T-cell (primary cell): Measurements from ENCODE around the gene RERE. TPM values are rescaled to one million over a fixed set of nuclear protein-coding genes. Genes with fewer than 3 reads are reported as not detected.
"Not testable (repeated sequence)": the region's sequence is repeated elsewhere in the genome, so short reads cannot be mapped to it uniquely, and the experiment has no call there.

ENCODE experiments used
- ATAC-seq, 4 experiments: fragments of 200-7000 bp in 3 of 4; fragments of 150-1000 bp in 1 of 4; cut with Tn5 transposase; replicated peaks in 1 of 4; 1 replicate in 3 of 4; 2 replicates in 1 of 4; pipeline ENCODE4 v1.10.0; 2021; ENCODE audit warnings: moderate library complexity in 3 of 4, mild to moderate bottlenecking in 2 of 4, moderate number of reproducible peaks in 1 of 4
- CTCF ChIA-PET, 2 donors: fragments of 300-600 bp; sonication (Branson Sonifier 250); formaldehyde crosslinking; loops; one replicate each; lab custom pipeline; 2022; ENCODE audit warnings: antibody characterized with exemption in 2 of 2; lab: Charles Lee
- POLR2A ChIA-PET, 2 donors: fragments of 300-600 bp; sonication (Branson Sonifier 250); formaldehyde crosslinking; loops; one replicate each; lab custom pipeline; 2022; ENCODE audit warnings: antibody characterized with exemption in 2 of 2; lab: Charles Lee
- DNase-seq, 35 experiments: peaks; one replicate each; pipeline versions ENCODE4 v3.0.0 to v3.0.0-alpha.2; 2013 to 2023
- H3K27ac ChIP-seq: one replicate; pipeline ENCODE4 v1.5.1; 2013; ENCODE audit warnings: low read length
- H3K27me3 ChIP-seq, 2 experiments: replicated peaks in 1 of 2; 1 replicate in 1 of 2; 2 replicates in 1 of 2; pipeline versions ENCODE4 v1.6.1 to v1.7.0; 2013; ENCODE audit warnings: low read length in 1 of 2, mixed read lengths in 1 of 2; ENCODE audit not compliant: control insufficient read depth in 2 of 2, insufficient read depth in 2 of 2; ENCODE audit errors: extremely low read depth in 1 of 2
- H3K36me3 ChIP-seq, 2 donors: 1 replicate in 1 of 2; 2 replicates in 1 of 2; pipeline versions ENCODE4 v1.6.1 to v1.7.0; 2013; ENCODE audit warnings: low read length in 1 of 2; ENCODE audit not compliant: control insufficient read depth in 2 of 2, insufficient read depth in 1 of 2; ENCODE audit errors: extremely low read depth in 1 of 2
- H3K4me1 ChIP-seq, 2 experiments: 1 replicate in 1 of 2; 2 replicates in 1 of 2; pipeline versions ENCODE4 v1.6.1 to v1.7.0; 2013; ENCODE audit warnings: low read length in 2 of 2, mixed read lengths in 1 of 2; ENCODE audit not compliant: insufficient read depth in 2 of 2, control insufficient read depth in 1 of 2; ENCODE audit errors: extremely low read depth in 1 of 2
- H3K4me3 ChIP-seq, 2 donors: 1 replicate in 1 of 2; 2 replicates in 1 of 2; pipeline versions ENCODE4 v1.5.1 to v1.7.0; 2013; ENCODE audit warnings: mild to moderate bottlenecking in 2 of 2, low read length in 1 of 2, moderate library complexity in 1 of 2; ENCODE audit not compliant: control insufficient read depth in 1 of 2; ENCODE audit errors: extremely low read depth in 1 of 2
- H3K9me3 ChIP-seq: 2 replicates; pipeline ENCODE4 v1.7.0; 2013
- H3K27ac Mint-ChIP-seq, 2 donors: one replicate each; pipeline ENCODE4 v1.8.0; 2020 to 2021; ENCODE audit warnings: mild to moderate bottlenecking in 2 of 2, mixed read lengths in 2 of 2
- H3K27me3 Mint-ChIP-seq, 2 donors: one replicate each; pipeline ENCODE4 v1.8.0; 2021 to 2022; ENCODE audit warnings: mixed read lengths in 2 of 2
- H3K36me3 Mint-ChIP-seq: one replicate; pipeline ENCODE4 v1.8.0; 2021; ENCODE audit warnings: mixed read lengths
- H3K4me1 Mint-ChIP-seq, 3 donors: one replicate each; pipeline ENCODE4 v1.8.0; 2020 to 2022; ENCODE audit warnings: mixed read lengths in 3 of 3, mild to moderate bottlenecking in 1 of 3
- H3K4me3 Mint-ChIP-seq, 3 donors: one replicate each; pipeline ENCODE4 v1.8.0; 2020 to 2022; ENCODE audit warnings: mild to moderate bottlenecking in 3 of 3, mixed read lengths in 3 of 3, moderate library complexity in 3 of 3
- H3K9me3 Mint-ChIP-seq, 3 donors: one replicate each; pipeline ENCODE4 v1.8.0; 2020 to 2022; ENCODE audit warnings: mixed read lengths in 3 of 3
- WGBS: methylation state at CpG from one replicate; pipeline ENCODE4 v1.1.5; 2013; ENCODE audit warnings: missing lambda C conversion rate; ENCODE audit not compliant: insufficient coverage; 5-methylcytosine and 5-hydroxymethylcytosine counted together
- total RNA-seq, 35 experiments: library from RNA in 6 of 35; stranded (reverse) in 6 of 35; fragments of 120-200 nt in 1 of 35; gene quantifications; one replicate each; pipeline versions ENCODE4 v1.2.1 to v1.2.4 and lab custom pipeline; 2013 to 2026

The RERE gene
- total RNA-seq, 5 donors from 2014 or later (not counting 1 experiment from before 2014, with no cell fraction given) = 85.1 to 116 (median 103) TPM

DNA sequence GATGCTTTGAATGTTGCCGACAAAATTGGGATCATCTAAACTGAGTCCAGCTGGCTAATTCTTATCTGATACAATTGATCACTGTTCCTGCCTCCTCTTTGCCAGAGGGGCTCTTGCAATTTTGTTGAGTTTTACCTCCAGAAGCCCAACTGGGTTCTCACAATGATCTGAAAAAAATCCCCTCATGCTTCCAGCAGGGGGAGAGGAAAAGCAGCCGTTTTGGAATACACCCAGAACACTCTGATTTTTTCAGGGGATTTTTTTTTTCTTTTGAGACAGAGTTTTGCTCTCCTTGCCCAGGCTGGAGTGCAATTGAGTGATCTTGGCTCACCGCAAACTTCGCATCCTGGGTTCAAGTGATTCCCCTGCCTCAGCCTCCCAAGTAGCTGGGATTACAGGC lies 13.9 kb upstream of the RERE start:
- no peaks in the 10 kb centered on the region for H3K27me3 Mint-ChIP-seq
- ChIA-PET CTCF (no interaction called here), POLR2A (interaction anchor here in 1 of 2 donors (0.6 kb wide), 1 partner anchor 371 kb away, joined by 3 read pairs; no protein-coding TSS in a partner anchor)
- Histone ChIP-seq H3K27ac (no peak overlapping the region), H3K27me3 (no peaks in the 10 kb centered on the region), H3K4me1 (peaks cover 3 to 9% of the 10 kb centered on the region in 2 experiments), H3K36me3 (no peaks in the 10 kb centered on the region), H3K9me3 (no peaks in the 10 kb centered on the region), H3K4me3 (no peak overlapping the region)
- H3K4me3 Mint-ChIP-seq = no peak overlapping the region
- DNase-seq = no peak
- peaks cover 9 to 18% (median 15%) of the 10 kb centered on the region in 3 donors for H3K4me1 Mint-ChIP-seq
- ATAC-seq = no peak
- 100% methylated on average over 2 of the region's 4 CpGs for WGBS
- H3K27ac Mint-ChIP-seq = no peak overlapping the region
- H3K36me3 Mint-ChIP-seq = no peaks in the 10 kb centered on the region
- H3K9me3 Mint-ChIP-seq = no peaks in the 10 kb centered on the region

GRCh38 chr1:8830732-8831131 lies 13.3 kb upstream of the RERE start:
- H3K36me3 ChIP-seq, H3K27ac ChIP-seq, H3K9me3 ChIP-seq, CTCF ChIA-PET, H3K27me3 Mint-ChIP-seq, H3K36me3 Mint-ChIP-seq, ATAC-seq, H3K27me3 ChIP-seq, DNase-seq, H3K4me3 ChIP-seq, H3K9me3 Mint-ChIP-seq, H3K27ac Mint-ChIP-seq: not testable (repeated sequence)
- H3K4me1 ChIP-seq = peaks cover 3 to 12% of the 10 kb centered on the region in 2 experiments
- WGBS = 95% methylated on average over 7 of the region's 10 CpGs
- Mint-ChIP-seq H3K4me1 (peaks cover 9 to 18% (median 15%) of the 10 kb centered on the region in 3 donors), H3K4me3 (peak overlapping the region in 1 of 3 donors; percentile 8)
- POLR2A ChIA-PET = interaction anchor here in 1 of 2 donors (0.6 kb wide), 1 partner anchor 370 kb away, joined by 3 read pairs; no protein-coding TSS in a partner anchor

DNA sequence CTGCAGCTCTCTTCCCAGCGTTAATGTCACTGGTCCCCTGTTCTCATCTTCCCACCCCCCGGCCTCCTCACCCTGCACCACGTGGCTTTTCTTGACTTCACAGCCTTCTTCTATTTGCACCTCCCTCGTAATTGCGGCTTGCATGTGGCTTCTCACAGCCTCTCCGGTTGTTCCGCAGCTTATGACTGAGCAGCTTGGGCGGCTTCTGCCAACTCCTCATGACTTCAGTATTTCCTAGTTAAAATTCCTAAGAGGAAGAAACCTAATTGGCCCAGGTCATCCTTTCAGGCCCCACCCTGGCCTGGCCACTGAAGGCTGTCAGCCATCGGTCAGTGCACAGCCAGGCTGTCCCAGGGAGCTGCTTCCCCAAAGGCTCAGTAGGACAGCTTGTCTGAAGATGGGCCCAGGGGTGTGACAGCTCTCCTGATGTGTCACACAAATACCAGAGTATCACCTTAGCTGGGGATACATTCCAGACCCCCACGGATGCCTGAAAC lies 8.6 kb upstream of the RERE start:
- Histone ChIP-seq H3K27me3 (no peaks in the 10 kb centered on the region), H3K4me1 (peaks cover 3 to 12% of the 10 kb centered on the region in 2 experiments), H3K27ac (no peak overlapping the region), H3K9me3 (no peaks in the 10 kb centered on the region), H3K4me3 (no peak overlapping the region), H3K36me3 (no peaks in the 10 kb centered on the region)
- ChIA-PET POLR2A (no interaction called here), CTCF (no interaction called here)
- H3K9me3 Mint-ChIP-seq = no peaks in the 10 kb centered on the region
- WGBS = 83% methylated on average over 7 of the region's 10 CpGs
- ATAC-seq (no peak), DNase-seq (peak in 3 of 35 experiments; percentile 14 to 45 (median 25))
- peaks cover 7% of the 10 kb centered on the region in 2 donors for H3K27me3 Mint-ChIP-seq
- no peaks in the 10 kb centered on the region for H3K36me3 Mint-ChIP-seq
- H3K4me3 Mint-ChIP-seq = no peak overlapping the region
- H3K4me1 Mint-ChIP-seq = peaks cover 9 to 18% (median 15%) of the 10 kb centered on the region in 3 donors
- no peak overlapping the region for H3K27ac Mint-ChIP-seq

- Histone ChIP-seq H3K36me3 (no peaks in the 10 kb centered on the region), H3K27ac (no peak overlapping the region), H3K4me1 (peaks cover 3 to 4% of the 10 kb centered on the region in 2 experiments), H3K4me3 (no peak overlapping the region), H3K9me3 (no peaks in the 10 kb centered on the region), H3K27me3 (peaks cover 0 to 5% of the 10 kb centered on the region in 2 experiments)
- Mint-ChIP-seq H3K4me1 (peaks cover 4 to 7% (median 5%) of the 10 kb centered on the region in 3 donors), H3K27me3 (peaks cover 7 to 10% of the 10 kb centered on the region in 2 donors), H3K27ac (no peak overlapping the region), H3K4me3 (no peak overlapping the region), H3K9me3 (no peaks in the 10 kb centered on the region), H3K36me3 (no peaks in the 10 kb centered on the region)
- DNase-seq = no peak
- WGBS = 100% methylated on average over 4 of the region's 6 CpGs
- ChIA-PET POLR2A (no interaction called here), CTCF (no interaction called here)
- ATAC-seq = no peak
These were observed 5.8 kb upstream of the RERE start for GRCh38 chr1:8823295-8823664.

DNA sequence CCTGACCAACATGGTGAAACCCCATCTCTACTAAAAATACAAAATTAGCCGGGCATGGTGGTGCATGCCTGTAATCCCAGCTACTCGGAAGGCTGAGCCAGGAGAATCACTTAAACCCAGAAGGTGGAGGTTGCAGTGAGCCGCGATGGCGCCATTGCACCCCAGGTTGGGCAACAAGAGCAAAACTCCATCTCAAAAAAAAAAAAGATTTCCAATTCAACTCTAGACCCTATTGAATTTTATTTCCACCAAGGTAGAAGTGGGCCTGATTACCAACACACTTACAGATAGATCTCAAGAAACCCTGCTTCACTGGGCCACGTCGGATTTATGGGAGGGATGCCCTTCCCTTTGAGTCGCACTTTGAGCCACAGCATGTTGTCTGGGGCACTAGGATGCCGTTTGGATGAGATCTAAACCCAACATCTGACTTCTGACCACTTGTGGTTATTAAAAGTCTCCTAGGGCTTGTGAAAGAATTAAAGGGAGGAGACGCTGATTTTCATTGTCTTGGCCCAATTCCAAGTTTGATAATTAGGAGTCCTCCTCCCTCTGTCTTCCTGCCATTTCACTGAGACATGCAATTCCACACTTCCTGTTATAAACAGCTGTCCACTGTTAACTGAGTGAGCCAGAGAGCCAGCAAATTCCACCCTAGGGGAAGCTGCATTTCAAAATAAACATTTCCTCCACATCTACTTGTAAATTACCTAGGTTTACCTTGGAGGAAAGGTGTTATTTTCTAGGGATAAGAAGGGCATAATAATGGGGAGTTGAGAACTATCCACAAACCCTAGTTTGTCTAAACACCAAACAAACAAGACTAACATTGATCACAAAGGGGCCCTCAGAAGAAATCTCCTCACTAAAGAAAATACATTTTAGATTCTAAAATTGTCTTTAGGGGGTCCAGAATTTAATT lies 5.2 kb upstream of the RERE start:
- Mint-ChIP-seq H3K4me3 (no peak overlapping the region), H3K4me1 (peaks cover 7 to 8% (median 7%) of the 10 kb centered on the region in 3 donors)

DNA sequence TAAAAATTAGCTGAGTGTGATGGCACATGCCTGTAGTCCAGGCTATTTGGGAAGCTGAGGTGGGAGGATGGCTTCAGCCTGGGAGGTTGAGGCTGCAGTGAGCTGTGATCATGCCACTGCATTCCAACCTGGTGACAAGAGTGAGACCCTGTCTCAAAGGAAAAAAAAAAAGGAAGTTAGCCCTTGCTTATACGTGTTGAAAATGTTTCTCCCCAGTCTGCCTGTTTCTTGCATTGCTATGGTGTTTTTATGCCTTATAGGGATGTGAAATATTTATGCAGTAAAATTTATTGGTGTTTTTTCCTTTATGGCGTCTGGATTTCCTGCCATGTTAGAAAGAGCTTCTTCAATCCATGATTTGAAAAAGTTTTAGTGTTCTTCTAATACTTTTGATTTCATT lies 3.6 kb upstream of the RERE start:
- H3K9me3 Mint-ChIP-seq = no peaks in the 10 kb centered on the region
- CTCF ChIA-PET = interaction anchor here (0.6 to 0.7 kb wide), 2 partner anchors 27 to 41 kb away, joined by 3 read pairs; no protein-coding TSS in a partner anchor
- Histone ChIP-seq H3K27me3 (peaks cover 0 to 5% of the 10 kb centered on the region in 2 experiments), H3K36me3 (no peaks in the 10 kb centered on the region), H3K4me3 (no peak overlapping the region), H3K4me1 (peaks cover 5 to 10% of the 10 kb centered on the region in 2 experiments), H3K27ac (no peak overlapping the region), H3K9me3 (no peaks in the 10 kb centered on the region)
- H3K27me3 Mint-ChIP-seq = peaks cover 7 to 10% of the 10 kb centered on the region in 2 donors
- POLR2A ChIA-PET = no interaction called here
- H3K27ac Mint-ChIP-seq = no peak overlapping the region
- ATAC-seq (no peak), DNase-seq (no peak)
- H3K4me3 Mint-ChIP-seq = no peak overlapping the region
- peaks cover 14 to 17% (median 15%) of the 10 kb centered on the region in 3 donors for H3K4me1 Mint-ChIP-seq
- WGBS = no CpG with 5 or more reads among the region's 2 CpGs
- no peaks in the 10 kb centered on the region for H3K36me3 Mint-ChIP-seq

More for the DNA sequence above, 5.2 kb upstream of the RERE start:
- ChIA-PET POLR2A (interaction anchor here in 1 of 2 donors (0.7 kb wide), 1 partner anchor 146 kb away, joined by 7 read pairs; no protein-coding TSS in a partner anchor), CTCF (no interaction called here)
- H3K4me3 ChIP-seq = no peak overlapping the region
- DNase-seq (no peak), ATAC-seq (no peak)
- no peaks in the 10 kb centered on the region for H3K36me3 Mint-ChIP-seq
- H3K27me3 Mint-ChIP-seq = peaks cover 7 to 10% of the 10 kb centered on the region in 2 donors
- H3K4me1 ChIP-seq = peaks cover 4% of the 10 kb centered on the region in 2 experiments
- WGBS = 100% methylated on average over 1 of the region's 10 CpGs
- H3K27ac ChIP-seq = no peak overlapping the region
- H3K9me3 Mint-ChIP-seq = no peaks in the 10 kb centered on the region
- peaks cover 0 to 5% of the 10 kb centered on the region in 2 experiments for H3K27me3 ChIP-seq
- H3K27ac Mint-ChIP-seq = no peak overlapping the region
- no peaks in the 10 kb centered on the region for H3K36me3 ChIP-seq
- H3K9me3 ChIP-seq = no peaks in the 10 kb centered on the region
